Stimulated activated naive CD4-positive, alpha-beta T cell treated with Interleukin-2 at 50 U/mL for 16 hours (primary cell): Measurements from ENCODE around the gene KCNQ1.

Experiments
- DNase-seq: peaks from one replicate; lab custom pipeline; 2025; lab: John Stamatoyannopoulos, UW

KCNQ1 gene

DNA sequence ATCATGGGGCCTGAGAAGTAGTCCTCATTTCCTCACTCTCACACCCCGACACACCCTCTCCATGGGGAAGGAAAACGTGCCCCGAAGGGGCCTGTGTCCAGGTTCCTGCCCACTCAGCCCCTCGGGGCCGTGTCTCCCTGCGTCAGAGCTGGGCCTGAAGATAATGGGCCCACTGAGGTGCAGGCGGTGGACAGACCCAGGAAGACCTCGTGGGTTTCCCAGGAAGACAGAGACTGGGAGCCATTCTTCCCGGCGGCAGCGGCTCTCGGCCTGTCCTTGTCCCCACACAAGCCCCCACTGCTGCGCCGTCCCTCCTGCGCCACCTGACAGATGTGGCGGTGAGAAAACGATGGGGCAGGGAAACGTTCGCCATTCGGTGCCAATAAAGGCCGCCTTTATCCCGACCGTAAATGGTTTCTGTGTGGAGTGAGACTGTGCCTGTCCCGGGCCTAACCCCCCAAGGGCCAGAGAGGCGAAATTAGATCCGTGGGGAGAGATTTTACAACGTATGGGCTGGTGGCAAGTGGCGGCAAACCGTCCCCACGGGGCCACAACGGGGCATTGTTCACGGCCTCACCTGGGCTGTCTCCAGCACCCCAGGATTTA is 351.8 kb downstream of the KCNQ1 start:
- no peak for DNase-seq

DNA sequence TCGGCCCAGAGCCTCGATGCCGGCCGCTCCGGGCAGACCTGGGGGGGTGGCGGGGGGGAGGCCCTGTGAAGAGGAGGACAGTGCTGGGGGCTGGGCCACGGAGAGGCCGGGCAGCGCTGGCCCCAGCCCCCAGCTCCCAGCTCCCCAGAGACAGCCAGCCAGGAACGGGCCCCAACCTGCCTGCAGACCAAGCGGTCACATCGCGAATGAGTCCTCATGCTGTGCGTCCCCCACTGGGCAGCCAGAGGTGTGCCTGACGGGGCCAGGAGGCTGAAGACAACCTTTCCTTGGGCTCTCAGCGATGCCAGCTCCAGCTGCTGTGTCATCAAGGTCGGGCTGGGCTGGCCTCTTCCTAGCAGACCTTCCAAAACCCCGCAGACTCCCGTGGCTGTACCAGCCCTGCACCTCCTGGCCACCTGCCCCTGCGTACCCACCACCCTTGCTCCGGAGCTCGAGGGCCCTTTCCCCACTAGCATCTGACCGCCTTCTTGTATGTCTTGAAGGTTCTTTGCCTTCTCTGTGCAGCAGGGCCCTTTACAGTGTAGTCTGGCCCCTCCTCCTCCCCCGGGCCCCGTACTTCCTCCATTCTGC is 352.4 kb downstream of the KCNQ1 start:
- no peak for DNase-seq

DNA sequence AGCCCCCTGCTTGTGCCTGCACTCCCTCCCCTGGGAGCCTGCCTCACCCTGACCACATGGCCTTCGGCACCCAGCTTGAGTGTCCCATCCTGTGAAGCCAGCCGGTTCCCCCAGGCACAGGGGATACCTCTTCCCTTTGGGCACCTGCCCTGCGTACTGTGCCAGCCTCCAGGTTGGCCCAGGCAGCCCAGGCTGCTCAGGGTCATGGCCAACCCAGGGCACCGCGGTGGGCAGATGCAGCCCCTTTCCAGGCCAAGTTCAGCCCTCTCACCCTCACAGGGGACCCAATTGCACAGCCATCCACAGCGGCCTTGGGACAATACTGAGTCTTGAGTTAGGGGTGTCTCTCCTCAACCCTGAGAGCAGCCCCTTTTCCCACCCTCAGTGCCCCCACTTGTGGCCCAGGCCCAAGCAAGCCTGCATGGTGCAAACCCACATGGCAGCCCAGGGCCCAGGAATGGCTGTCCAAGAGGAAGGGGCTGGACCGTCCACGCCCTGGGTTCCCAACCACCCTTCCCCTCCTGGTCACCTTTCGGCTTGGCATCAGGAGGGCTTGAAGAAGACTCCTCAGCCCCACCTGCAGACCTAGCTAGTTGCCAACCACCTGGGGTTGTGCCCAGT is 353.0 kb downstream of the KCNQ1 start:
- DNase-seq: no peak

DNA sequence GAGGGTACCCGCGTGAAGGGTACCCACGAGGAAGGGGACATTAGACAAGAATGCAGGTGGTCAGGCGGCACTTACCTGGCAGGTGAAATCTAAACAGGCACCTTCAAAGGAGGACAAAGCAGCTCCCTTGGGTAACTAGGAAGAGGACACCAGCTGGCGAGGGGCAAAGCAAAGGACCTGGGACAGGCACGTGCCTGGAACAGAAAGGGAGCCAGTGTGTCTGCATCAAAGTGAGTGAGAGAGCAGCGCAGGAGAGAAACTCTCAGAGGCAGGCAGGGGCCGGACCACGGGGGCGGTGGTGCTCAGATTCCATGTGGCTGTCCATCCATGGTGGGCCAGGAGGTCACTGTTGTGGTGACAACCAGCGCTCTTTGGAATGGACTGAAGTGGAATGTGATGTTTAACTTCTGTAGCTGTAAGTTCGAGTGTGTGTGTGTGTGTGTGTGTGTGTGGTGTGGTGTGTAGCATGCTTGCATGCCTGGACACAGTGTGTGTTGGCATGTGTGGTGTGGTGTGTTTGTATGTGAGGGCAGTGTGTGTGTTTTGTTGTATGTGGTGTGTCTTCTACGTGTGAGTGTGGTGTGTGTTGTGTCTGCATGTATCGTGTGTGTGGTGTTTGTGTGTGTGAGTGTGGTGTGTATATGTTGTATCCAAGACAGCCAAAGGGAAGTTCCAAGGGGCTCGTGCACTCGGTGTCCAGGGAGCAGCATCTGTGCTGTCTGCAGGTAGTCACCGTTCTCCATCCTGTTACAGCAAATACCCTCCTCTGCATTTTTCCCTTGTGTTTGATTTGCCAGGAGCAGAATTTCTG is 354.3 kb downstream of the KCNQ1 start:
- no peak for DNase-seq

DNA sequence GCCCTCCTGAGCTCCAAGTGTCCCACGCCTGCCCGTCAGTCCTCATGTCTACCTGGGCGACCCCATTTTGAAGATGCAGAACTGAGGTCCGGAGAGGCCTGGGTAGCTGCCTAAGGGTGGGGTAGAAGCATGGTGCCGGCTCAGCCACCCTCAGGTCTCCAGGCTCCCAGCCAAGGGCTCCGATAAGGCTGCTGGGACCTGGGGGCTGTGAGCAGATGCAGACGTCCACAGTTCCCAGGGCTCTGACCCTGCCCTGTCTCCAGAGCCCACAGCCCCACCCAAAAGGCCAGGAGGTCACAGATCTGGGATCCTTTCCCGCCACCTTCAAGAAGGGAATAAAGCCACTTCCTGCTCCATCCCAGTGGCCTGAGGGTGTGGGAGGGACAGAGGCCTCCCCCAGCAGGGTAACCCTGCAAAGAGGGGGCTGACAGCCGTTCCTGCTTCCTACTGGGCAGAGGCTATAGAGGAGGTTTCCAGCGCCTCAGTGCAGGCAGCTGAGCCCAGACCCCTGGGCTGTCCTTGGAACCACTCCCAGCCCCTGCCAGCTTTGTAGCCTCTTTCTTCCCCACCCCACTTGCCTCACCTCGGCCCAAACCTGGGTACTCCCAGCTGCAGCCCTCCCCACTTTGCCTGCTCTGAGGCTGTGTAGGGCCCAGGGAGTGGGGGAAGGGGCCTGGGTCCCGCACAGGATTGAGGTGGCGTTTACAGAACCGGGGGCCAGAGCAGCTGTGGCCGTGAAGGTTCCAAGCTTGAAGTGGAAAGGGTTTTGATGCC is 355.3 kb downstream of the KCNQ1 start:
- no peak for DNase-seq

DNA sequence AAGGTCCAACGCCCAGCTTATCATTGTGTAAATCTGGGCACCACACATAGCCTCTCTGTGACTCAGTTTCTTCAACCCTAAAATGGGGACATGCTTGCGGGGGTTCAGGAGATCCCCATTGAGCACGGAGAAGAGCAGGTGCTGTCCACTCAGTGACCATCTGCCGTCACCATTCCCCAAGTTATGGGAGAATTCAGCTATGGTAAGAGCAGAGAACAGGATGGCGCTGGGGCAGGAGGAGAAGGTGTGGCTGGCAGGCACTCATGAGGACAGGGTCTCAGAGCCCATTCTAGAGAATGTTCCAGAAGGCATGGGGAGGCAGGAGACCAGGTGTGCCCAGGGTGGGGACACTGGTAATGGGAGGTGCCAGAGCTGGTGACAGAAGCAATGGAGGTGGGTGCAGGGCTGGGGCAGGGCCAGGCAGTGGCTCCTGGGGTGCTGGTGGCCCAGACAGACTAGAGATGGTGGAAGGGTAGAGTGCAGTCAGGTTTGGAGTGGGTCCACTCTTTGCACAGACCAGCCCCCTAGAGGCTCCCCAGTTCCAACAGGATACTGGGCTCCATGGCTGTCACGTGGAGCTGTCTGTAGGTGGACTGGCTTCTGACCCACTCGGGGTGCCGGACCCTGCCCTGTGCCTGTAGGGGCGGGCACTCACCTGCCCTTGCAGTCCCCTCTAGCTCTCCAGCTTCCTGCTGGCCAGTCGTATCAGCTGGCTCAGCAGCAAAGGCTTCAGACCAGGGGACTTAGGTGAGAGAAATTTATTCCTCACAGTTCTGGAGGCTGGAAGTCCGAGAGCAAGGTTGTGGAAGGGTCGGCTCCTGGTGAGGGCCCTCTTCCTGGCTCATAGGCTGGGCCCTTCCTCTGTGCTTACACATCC is 356.1 kb downstream of the KCNQ1 start:
- DNase-seq: no peak

DNA sequence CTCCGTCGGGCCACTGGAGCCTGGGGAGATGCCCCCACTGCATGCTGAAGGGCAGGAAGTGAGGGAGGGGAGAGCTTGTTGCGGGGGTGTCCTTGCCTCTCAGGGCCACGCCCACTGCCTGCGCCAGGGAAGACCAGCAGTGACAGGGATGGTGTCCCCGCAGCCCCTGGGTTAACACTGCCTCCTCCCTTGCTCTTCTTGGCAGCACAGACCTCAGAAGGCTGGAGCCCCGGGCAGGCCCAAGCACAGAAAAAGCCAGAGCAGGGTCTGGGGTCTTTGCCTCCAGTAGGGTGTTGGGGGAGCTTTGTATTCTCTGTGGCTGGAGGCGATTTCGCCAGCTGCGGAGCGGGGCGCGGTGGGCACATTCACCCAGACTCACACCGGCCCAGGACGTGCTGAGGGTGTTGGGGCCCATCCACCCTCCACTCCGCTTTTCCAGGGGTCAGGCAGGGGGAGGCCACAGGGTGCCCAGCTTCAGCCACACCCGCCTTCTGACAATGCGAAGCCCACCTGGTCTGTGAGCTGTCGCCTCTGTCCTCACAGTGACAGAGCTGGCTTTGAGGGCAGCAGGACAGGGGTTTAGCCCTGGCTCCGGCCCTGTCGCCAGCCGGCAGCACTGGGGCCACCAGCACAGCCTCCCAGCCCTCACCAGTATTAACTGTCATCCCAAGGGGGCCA is 357.0 kb downstream of the KCNQ1 start:
- no peak for DNase-seq

DNA sequence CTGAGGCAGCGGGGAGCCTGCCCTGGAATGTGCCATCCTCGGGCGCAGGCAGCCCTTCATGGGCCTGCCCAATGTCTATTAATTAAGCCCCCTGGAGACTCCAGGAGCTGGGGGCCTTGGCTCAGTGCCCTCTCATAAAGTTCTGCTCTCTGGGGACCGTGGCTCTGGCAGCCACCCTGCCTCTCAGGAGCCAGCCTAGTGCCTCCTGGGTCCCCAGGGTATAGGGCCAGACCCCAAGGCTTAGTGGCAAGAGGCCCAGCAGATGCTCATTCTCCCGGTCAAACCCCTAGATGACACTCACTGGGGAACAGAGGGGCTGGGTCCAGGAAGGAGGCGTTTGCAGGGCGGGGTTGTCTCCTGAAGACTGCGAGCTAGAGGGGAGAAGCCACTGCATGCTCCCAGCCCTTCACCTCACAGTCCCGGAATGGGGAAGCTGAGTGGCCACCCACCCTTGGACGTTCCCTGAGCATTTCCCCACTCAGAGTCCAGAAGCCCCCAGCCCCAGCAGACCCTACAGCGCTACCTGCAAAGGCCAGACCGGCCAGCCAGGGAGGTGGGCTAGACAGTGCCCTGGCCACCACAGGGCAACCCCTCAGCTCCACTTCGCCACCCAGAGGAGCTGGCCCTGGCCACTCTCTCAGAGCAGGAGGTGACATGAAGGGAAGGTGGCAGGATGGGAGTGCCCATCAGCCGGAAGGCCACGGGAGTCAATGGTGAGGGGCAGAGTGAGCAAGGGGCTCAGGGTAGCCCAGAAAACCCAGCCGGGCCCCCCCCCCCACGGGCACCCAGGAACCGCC is 357.8 kb downstream of the KCNQ1 start:
- no peak for DNase-seq

DNA sequence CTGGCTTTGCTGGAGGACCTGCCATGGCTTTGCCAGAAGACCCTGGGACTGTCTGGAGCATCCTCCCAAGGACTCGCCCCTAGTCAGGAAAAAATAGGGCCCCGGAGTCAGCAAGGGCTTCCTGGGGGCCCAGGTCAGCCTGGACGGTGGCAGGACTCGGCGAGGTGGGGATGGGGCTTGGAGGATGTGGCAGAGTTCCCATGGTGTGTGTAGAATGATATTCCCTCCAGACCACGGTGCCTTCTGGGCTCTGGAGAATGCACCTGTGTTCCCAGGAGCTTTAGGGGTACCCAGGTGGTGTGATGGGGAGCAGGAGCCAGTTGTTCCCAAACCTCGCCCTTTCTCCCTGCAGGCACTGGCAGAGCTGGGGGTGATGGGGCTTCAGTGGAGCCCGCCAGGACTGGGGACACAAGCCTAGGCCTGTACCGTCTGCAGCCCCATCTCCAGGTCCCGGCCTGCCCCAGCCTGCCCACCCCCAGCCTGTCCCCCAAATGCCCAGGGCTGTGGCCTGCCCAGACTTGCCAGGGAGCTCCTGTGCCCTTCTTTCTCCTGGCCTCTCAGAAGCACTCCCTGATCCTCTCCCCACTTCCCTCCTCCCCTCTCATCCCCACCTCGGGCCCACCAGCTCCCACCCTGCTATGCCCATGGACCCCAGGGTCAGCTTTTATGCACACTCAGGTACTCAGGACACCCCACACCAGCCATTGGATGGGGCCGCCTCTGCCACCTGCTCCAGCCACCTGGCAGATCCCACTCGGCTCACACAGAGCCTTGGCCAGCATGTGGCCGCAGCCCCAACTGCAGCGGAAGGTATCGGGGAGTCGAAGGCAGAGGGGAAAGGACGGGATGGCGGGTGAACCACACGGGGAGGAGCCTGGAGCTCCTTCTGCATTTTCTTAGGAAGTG is 358.6 kb downstream of the KCNQ1 start:
- DNase-seq: no peak

DNA sequence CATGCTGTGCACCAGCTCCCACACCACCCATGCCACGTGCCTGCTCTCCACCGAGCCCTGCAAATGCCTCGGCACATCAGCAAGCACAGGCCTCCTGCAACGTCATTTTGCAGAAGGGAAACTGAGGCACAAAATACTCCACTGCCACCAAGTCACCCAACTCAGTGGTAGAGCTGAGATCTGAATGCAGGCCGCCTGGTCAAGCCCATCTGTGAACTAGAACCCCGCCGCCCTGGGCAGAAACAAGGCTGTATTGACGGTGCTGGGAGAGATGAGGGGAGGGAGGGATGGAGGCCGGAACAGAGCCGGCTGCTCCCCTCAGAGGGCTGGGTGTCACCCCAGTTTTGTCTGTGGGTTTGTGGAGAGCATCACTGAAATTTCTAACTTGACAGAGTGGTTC is 359.4 kb downstream of the KCNQ1 start:
- no peak for DNase-seq

DNA sequence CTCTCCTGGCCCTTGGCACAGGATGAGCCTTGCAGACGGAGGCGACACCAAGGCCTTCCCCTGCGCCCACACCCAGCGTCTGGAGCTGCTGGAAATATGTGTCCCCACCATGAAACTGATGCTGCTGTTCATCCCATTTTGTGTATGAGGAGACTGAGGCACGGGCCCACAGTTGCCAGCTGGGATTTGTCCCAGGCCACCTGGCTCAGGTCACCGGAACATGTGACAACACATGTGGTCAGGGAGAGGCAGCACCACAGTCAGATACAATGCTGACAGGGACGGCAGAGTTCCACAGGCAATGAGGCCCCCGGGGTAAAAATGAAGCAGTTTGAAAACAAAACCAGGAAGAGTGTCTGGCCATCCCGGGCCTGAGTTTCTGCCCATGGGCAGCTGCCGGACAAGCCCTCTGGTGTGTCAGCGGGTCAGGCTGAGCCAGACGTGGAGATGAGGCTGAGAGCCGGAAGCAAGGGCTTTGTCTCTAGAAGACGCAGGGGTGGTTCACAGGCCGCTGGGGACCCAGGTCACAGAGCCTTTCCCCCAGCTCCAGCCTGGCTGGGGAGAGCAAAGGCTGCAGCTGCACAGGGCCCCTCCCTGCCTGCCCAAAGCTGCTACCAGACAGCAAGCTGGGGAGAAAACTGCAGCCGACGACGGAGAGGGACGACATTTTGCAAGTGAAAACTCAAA is 360.0 kb downstream of the KCNQ1 start:
- no peak for DNase-seq

DNA sequence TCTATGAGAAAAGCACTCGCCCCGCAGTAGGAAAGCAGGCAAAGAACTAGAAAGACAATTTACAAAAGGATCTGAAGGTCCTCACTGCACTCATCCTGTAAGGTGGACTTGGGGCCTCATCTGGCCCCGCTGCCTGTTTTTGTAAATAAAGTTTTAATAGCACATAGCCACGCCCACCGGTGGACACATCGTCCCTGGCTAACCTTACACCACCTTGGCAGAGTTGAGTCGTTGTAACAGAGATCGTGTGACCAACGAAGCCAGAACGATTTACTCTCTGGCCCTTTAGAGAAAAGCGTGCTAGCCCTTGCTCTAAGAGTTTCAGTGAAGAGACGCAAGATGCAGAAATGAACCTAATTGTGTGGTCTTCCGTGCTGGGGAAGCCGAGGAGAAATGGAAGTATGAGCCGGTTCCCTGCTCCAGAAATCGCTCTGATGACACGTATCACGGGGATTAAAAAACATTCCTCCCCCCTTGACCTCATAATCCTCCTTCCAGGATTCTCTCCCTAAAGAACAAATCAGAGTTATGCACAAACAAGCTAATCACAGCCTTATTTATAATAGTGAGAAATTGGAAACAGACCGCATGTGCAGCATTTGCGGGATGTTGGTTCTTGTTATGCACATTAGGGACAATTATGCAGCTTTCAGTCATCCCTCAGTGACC is 360.7 kb downstream of the KCNQ1 start:
- no peak for DNase-seq

DNA sequence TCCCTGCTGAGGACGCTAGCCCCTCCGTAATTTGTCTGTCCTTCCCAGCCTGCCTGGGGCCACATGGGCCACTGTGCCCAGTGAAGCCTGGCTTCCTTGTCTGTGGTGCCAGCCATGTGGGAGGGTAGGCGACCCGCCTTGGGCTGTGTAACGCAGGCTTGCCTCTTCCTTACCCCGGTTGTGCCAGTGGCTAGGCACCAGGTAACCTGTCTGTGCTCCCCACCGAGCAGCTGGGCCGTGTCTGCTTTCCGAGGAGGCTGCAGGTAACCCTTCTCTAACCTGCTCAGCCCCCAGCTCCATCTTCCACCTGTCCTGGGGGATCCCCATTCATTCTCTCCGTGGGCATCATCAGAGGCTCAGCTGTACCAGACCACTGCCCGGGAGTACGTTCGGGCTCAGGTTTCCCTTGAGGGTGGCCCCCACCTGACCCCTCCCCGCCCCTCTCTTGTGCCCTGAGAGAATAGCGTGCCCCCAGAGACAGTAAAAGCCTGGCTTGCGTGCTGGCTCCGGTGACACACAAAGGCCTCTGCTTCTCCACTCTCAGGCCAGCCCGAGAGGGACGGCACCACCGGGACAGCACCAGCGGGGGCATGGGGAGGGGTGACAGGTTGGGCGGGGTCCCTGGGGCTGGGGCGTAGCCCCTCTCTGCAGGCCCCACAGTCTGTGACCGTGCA is 361.7 kb downstream of the KCNQ1 start:
- no peak for DNase-seq

DNA sequence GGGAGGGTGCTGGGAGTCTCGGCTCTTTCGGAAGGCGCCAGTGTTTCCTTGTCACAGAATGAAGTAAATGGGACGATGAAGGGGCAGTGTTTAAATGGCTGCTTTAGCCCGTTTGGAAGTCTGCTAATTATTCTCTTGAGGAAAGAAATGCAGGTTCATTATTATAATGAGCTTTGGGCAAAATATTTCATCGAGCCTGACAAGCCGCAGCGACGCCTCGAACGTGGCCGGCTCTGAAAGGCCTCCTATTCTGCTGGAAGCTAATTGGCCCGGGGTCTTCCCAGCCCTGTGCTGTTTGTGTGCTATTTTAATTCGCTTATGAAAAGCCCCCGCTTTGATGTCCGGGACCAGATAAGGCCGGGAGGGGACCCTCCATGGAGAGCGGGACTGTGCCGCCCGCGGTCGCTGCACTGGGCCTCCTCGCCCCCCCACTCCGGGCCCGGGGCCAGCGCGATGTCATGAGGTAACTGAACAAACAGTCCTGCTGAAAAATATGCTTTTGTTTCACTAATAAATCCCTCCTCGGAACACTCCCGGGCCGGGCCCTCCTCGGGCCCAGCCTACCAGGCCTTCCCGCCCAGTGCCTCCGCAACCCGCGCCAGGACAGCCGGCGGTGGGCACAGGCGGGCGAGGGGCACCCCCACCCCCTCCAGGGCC is 362.3 kb downstream of the KCNQ1 start:
- DNase-seq: no peak

DNA sequence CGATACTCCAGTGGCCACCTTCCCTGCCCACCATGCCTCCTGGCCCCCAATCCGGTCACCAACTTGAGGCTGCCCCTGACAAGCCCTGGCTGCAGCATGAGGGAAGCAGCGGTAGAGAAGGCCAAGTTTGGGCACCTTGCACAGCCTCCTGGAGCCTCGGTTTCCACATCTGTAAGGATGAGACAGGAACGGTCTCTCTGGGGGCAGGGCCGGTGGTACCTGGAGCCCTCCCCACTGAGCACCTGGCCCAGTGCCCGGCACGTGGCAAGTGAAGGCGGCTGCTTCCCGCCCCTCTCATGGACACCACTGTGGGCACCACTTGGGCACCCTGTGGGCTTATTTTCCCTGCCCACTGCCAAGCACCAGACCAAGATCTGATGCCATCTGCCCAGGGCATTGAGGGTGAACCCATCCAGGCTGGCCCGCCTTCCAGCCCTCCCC is 363.0 kb downstream of the KCNQ1 start:
- no peak for DNase-seq
